GM19023 (cell line): ENCODE results near the gene RNF112.
"Not testable (repeated sequence)": the region's sequence is repeated elsewhere in the genome, so short reads cannot be mapped to it uniquely, and the experiment has no call there.

Source experiments
- ATAC-seq: cut with Tn5 transposase; IDR thresholded peaks from one replicate; pipeline ENCODE4 v1.9.1; 2021; ENCODE audit warnings: mild to moderate bottlenecking, moderate library complexity; ENCODE audit not compliant: unreplicated experiment

Gene RNF112

GRCh38 chr17:19410091-19410490 is 941 bp upstream of the RNF112 start:
- ATAC-seq, result no peak

GRCh38 chr17:19411631-19412030 is 599 bp downstream of the RNF112 start:
- ATAC-seq, result no peak

DNA sequence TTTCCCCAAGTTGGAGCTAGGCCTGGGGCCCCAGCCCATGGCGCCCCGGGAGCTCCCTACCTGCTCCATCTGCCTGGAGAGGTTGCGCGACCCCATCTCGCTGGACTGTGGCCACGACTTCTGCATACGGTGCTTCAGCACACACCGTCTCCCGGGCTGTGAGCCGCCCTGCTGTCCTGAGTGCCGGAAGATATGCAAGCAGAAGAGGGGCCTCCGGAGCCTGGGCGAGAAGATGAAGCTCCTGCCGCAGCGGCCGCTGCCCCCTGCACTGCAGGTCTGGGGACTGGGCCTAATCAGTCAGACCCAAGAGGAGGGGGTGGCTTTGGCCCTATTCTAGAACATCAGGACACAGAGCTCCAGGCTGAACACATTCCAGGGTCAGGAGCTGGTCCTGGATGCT is 1.5 kb downstream of the RNF112 start:
- no peak for ATAC-seq

GRCh38 chr17:19412984-19413383 is 2.0 kb downstream of the RNF112 start:
- no peak for ATAC-seq

DNA sequence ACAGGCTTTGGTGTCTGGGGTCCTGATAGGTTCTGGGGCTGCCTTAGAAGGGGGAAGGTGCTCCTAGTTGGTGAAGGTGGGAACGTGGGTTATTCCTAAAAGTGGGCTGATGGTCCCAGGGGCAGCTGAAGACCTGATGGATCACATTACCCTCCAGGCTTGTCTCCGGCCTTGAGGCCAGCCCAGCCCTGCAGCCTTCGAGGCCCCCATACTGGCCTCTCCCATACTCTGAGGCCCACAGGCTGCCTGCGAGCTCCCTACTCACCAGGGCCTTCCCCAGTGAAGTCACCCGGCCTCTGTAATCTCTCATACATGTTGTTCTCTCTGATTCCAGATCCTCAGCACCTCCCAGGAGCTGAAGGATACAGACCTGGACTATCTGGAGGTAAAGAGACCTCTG is 2.7 kb downstream of the RNF112 start:
- no peak for ATAC-seq

DNA sequence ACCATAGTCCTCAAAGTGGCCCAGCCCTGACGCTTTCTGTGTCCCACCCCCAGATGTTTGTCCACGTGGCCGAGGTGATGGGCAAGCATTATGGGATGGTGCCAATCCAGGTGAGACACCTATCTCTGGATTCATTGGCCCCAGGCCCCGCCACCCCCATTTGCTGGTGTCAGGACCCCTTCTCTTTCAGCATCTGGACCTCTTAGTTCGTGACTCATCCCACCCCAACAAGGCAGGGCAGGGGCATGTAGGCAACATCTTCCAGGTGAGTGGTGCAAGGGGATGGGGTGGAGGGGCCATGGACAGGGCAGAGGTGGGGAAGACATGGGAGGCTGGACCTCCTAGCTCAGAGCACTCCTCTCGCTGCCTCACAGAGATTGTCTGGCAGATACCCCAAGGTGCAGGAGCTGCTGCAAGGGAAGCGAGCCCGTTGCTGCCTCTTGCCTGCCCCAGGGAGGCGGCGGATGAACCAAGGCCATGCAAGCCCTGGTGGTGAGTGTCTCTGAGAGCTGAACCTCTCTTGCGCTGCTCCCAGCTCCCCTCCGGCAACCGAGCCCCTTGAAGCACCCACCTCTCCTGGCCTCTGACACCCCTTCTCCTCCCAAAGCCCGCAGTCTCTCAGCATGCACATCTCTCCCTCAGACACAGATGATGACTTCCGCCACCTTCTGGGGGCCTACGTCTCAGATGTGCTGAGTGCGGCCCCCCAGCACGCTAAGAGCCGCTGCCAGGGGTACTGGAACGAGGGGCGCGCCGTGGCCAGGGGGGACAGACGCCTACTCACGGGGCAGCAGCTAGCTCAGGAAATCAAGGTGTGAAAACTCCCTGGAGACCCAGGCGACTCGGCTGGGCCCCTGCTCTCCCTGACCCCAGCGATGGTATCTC is 3.6 kb downstream of the RNF112 start:
- ATAC-seq, result no peak

GRCh38 chr17:19415311-19415710 is 4.3 kb downstream of the RNF112 start:
- ATAC-seq, result no peak

DNA sequence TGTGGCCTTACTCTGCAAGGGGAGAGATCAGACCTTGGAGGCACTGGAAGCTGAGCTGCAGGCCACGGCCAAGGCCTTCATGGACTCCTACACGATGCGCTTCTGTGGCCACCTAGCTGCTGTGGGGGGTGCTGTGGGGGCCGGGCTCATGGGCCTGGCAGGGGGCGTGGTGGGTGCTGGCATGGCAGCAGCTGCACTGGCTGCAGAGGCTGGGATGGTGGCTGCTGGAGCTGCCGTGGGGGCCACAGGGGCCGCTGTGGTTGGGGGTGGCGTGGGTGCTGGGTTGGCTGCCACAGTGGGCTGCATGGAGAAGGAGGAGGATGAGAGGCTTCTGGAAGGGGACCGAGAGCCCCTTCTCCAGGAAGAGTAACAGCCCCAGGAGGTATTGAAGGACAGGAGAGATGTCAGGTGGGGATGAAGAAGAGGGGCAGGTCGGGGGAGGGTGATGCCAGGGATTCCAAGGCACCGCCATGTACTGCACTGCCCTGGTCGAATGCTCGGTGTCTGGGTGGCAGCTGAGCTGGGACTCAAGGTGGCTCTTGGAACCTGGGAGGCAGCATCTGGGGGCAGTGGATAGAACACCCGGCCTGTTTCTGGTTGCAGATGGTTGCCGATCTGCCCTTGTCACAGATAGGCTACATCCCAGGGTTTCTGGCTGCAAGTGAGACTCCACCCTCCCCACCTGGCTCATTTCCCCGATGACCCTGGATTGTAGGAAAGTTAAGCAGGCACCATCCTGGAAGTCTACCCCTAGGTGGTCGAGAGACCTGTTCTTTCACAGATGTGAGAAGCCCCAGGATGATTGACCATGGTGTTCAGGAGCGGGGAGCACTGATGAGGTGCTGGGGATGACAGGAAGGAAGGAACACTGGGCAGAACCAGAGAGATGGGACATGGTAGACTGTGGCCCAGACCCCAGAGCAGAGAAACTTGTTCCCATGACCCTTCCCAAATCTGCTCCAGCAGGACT is 5.1 kb downstream of the RNF112 start:
- no peak for ATAC-seq

DNA sequence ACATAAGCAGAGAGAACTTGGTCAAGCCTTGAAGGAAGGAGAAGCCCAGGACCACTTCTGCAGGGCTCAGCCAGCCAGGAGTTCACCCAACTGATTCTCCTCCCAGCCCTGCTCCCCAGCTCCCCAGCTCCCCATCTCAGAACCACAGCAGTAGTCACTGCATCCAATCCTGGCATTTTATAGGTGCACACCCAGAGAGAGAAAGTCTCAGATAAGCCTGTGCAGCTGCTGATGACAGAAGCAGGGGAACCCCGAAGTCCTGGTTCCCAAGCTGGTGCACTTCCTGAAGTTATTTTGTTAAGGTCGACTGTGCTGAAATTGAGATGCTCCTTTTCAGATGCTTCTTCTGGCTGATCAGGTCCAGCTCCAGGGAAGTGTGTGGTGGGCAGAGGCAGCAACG is 6.6 kb downstream of the RNF112 start:
- no peak for ATAC-seq

DNA sequence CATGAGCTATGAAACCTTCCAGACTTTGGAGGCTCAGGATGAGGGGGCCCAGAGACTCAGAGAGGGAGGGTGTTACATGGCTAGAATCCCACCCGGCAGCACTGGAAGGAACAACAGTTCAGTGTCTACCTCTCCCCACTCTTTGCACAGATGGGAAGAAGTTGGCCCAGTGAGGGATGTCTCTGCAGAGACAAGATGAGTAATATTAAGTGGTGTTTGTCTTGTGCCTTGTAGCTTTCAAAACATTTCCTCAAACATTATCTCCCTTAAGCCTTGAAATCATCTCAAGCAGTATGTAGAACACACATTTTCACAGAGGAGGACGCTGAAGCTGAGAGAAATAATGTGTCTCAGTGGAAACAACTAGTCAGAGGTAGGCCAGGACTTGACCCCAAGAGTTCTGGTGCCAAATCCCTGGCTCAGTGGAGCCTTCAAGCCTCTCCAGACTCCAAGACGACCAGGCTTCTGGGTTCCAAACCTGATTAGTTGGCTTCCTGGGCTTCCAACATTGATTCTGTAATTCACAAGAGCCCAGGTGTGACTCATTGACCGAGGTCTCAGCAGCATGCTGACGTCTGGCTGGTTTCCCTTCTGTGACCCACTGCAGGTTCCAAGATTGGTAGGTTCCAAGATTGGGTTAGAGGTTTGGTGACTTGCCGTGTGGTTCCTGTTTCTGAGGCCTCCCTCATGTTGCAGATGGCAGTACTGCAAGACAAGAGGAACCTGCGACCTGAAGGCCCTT is 7.4 kb downstream of the RNF112 start:
- no peak for ATAC-seq

GRCh38 chr17:19421219-19421618 is 10.2 kb downstream of the RNF112 start:
- no peak for ATAC-seq

DNA sequence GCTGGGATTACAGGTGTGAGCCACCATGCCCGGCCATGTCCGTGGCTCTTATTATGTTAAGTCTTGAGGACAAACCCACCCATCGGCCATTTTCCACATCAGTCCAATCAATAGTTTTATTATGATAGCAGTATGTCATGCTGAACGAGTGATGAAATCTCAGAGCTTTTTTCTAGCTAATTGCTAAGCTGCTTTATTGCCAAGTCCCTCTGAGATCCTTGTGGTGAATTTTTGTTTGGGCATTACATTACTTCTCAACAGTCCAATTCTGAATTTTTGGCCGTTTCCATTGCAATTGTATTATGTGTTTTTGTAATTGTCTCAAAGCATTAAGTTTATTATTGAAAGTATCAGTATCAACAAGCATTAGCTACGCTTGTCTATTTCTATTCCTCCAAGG is 10.9 kb downstream of the RNF112 start:
- ATAC-seq, result no peak

DNA sequence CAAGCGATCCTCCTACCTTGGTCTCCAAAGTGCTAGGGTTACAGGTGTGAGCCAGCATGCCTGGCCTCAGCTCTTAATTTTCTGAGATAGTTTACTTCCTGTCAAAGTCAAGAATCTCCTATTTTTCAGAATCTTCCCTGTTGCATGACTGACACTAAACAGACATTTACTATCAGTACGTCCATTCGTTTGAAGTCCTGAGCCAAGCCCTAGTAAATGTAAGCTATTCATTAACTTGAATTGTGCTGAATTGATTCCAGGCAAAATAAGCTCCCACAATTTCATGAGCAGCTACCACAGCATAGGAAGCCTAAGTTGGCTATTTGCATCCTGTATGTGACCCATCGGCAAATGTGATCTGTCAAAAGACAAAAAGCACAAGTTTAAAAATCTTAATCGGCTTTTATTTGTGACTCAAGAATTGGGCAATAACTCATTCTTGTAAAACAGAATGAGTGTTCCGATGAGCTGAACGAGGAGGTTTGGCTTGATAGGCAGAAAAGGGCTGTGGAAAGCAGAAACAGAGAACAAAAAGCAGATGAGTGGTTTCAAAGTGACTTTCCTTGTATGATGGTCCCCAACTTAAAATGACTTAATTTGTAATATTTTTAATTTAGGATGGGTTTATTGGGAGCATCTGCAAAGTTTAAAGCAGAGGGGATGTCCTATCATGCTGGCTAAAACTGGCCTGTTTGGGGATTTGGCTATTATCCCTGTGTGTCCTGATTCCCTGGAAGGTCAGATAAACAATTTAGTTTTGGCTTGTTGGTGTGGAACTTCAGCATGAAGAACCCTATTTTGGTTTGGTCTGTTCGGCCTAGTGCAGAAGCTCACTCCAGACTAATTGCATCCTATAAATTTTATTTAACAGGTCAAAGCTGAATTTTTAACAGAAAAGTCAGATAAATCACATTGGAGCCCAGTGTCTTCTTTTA is 14.2 kb downstream of the RNF112 start:
- no peak for ATAC-seq

DNA sequence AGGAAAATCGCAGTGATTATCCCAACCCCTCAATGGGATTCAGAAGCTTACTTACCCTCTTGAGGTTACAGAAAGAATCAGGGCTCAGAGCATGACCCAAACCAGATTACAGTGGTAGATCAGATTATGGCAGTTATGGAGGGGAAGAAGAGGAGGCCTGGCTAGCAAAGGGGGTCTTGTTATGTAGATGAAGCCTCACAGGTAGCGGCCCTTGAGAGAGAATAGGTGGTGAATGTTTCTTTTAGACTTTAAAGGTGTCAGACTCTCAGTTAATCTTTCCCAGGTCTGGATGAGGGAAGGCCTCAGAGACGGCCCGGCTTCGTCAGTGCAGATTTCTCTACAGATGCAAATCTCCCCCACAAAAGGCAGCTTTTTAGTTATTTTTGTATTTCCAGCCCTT is 15.6 kb downstream of the RNF112 start:
- ATAC-seq, result no peak

GRCh38 chr17:19431691-19432090 is 20.7 kb downstream of the RNF112 start:
- no peak for ATAC-seq

DNA sequence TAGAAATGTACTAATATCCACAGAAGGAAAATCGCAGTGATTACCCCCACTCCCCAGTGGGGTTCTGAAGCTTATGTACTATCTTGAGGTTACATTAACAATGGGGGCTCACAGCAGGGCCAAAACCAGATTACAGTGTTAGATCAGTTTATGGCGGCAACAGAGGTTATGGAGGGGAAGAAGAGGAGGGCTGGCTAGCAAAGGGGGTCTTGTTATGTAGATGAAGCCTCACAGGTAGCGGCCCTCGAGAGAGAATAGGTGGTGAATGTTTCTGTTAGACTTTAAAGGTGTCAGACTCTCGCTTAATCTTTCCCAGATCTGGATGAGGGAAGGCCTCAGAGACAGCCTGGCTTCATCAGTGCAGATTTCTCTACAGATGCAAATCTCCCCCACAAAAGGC is 22.2 kb downstream of the RNF112 start:
- no peak for ATAC-seq

DNA sequence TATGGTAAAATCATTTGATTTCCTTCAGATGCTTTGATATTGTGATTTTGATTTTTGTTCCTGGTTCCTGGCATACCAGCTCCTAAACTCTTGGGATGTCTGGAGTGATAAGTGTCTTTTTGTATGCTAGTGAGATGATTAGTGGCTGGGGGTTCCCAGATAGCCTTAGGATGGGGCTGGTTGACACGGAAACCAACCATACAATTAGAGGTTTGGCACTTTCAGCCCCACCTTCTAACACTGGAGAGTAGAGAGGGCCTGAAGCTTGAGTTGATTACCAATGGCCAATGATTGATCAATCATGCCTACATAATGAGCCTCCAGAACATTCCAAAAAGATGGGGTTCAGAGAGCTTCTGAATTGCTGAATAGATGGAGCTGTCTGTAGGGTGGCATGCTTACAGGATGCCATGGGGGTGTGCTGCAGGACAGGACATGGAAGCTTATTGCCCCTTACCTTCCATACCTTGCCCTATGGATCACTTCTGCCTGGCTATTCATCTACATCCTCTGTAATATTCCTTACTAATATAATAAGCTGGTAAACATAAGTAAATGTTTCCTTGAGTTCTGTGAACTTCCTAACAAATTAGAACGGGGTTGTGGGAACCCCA is 22.8 kb downstream of the RNF112 start:
- no peak for ATAC-seq

DNA sequence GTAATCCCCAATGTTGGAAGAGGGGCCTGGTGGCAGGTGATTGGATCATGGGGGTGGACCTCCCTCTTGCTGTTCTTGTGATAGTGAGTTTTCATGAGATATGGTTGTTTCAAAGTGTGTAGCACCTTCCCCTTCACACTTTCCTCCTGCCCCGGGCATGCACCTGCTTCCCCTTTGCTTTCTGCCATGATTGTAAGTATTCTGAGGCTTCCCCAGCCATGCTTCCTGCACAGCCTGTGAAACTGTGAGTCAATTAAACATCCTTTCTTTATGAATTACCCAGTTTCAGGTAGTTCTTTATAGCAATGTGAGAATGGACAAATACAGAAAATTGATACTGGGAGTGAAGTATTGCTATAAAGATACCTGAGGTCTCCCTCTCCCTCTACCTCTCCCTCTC is 29.4 kb downstream of the RNF112 start:
- no peak for ATAC-seq

GRCh38 chr17:19441288-19441687 is 30.3 kb downstream of the RNF112 start:
- ATAC-seq, result not testable (repeated sequence)

DNA sequence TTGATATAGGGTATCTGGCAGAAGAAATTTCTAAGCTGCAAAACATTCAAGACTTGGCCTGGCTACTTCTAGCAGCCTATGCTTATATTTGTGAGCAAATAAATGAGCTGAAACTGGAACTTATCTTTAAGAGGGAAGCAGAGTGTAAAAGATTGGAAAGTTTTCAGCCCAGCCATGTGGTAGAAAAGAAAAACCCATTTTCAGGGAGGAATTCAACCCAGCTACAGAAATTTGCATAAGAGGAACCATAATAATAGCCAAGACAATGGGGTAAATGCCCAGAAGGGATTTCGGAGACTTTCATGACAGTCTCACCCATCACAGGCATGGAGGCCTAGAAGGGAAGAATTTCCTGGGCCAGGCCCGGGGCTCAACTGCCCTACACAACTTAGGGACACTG is 31.7 kb downstream of the RNF112 start:
- ATAC-seq, result no peak
